GM12872 (cell line): ENCODE data around the gene HS1BP3.

Experiments used
- CTCF ChIP-seq: IDR thresholded peaks from 3 replicates; pipeline ENCODE4 v1.5.1; 2011; ENCODE audit warnings: low read depth, mild to moderate bottlenecking, low read length, moderate library complexity; ENCODE audit not compliant: insufficient read depth

The HS1BP3 gene

GRCh38 chr2:20678780-20679179 is 27.9 kb upstream of the HS1BP3 start:
- no peak for TF ChIP-seq CTCF

- TF ChIP-seq CTCF: no peak
Measured at GRCh38 chr2:20678086-20678395, 27.1 kb upstream of the HS1BP3 start.

GRCh38 chr2:20677301-20678085 is 26.6 kb upstream of the HS1BP3 start:
- TF ChIP-seq CTCF: peak; percentile 60

- peak; percentile 40; the same call in 2 of the 3 replicates for TF ChIP-seq CTCF
Measured at GRCh38 chr2:20676353-20677215, 25.7 kb upstream of the HS1BP3 start.

- TF ChIP-seq CTCF: no peak
Measured at GRCh38 chr2:20675701-20676352, 24.9 kb upstream of the HS1BP3 start.

GRCh38 chr2:20674974-20675679 is 24.2 kb upstream of the HS1BP3 start:
- no peak for TF ChIP-seq CTCF
